HG03139 (cell line): ENCODE results near the gene PTGDR.

Experiments used
- ATAC-seq: cut with Tn5 transposase; IDR thresholded peaks from one replicate; pipeline ENCODE4 v1.9.1; 2021; ENCODE audit not compliant: unreplicated experiment

Gene PTGDR

GRCh38 chr14:52267501-52268278 is at the start of gene PTGDR:
PTGDR (plus strand) TSS chr14:52267698; CDS start chr14:52267815, 117 bp downstream.
- ATAC-seq: no peak

- no peak for ATAC-seq
Measured at GRCh38 chr14:52219488-52220084, 47.9 kb upstream of the PTGDR start.

DNA sequence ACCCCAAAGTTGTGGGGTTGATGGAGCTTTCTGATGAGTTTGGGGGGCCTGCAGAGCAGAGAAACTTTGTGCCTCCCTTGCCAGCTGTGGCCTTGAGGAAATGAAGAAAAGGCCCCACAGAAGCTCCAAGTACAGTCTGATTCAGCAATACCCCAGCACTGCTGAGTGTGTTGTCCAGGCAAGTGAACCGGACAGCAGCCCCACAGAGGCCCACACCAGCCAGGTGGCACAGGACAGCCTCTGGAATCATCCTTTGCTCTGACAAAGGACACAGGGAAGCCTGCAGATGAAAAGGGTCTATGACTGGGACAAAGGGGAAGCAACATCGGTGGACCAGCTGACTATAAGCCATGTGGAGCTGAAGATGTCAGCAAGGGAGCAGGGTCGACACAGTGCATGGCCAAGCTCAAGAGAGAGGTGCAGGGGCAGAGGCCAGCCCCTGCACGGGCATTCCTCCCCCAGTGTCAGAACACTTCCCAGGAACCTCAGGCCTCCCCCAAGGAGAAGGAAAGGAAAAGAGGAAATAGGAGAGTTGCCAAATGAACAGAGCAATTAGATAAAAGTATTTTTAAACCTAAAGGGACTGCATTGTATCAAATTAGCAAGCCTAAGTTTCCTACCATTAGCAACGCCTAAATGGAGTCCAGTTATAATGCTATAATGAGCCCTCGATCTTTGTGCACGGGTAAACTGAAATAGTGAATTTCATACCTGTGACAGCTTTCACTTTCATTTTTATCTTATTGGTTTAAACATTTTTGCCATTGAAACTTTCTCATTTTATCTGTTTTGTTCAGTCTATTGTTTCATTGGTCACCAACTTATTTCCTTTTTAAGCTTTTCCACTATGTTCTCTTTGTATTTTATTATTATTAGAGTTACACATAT is 46.3 kb upstream of the PTGDR start:
- no peak for ATAC-seq

DNA sequence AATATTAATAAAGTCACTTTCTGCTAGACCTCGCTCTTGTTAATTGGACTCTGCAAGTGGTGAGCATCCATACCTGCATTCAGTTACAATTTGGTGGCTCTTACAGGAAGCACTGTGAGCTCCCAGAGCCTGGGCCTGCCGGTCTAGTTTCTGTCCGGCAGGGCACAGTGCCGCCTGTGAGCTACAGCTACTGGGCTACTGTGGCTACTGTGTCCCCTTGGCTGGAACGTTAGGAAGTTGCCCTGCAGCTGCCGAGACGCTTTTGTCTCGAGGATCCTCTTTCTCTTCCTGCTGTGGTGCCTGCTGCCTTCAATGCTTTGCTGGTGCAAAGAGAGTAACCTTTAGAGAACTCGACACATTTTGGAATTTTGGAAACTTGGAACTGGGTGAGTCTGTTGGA is 44.6 kb upstream of the PTGDR start:
- no peak for ATAC-seq

GRCh38 chr14:52227619-52228222 is 39.8 kb upstream of the PTGDR start:
- no peak for ATAC-seq

DNA sequence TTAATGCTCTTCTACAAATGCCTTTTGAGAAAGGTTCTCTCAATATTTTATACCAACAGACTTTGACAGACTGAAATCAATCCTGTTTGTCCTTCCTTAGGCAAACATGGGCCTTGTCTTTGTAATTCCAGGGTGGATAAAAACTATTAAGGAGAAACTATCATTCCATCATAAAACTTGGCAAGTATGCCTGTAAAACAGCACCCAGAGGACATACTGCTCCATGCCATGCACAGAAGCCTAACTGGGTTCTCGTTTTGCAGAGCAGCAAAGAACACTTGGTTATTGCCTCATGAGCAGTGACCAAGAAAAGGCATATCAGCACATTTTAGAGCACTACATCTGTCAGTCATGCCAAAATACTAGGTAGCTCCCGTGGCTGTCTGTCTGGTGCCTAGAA is 33.8 kb upstream of the PTGDR start:
- ATAC-seq: no peak

DNA sequence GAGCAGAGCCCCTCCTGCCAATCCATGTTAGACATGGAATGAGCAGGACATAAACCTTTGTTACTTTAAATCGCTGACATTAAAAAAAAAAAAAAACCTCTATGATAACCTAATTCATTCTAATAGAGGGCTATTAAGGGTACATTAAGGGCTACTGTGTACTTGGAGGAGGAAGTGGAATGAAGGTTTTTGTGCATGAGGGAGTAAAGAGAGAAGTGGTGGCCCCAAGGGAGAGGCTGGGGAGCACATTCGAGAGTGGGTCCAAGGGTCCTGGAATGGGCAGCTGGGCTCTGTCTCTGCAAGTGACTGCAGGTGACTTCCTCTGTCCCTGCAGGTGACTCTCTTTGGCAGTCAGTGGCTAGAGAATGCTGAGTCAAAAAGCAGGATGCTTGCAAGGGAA is 32.1 kb upstream of the PTGDR start:
- ATAC-seq: no peak

DNA sequence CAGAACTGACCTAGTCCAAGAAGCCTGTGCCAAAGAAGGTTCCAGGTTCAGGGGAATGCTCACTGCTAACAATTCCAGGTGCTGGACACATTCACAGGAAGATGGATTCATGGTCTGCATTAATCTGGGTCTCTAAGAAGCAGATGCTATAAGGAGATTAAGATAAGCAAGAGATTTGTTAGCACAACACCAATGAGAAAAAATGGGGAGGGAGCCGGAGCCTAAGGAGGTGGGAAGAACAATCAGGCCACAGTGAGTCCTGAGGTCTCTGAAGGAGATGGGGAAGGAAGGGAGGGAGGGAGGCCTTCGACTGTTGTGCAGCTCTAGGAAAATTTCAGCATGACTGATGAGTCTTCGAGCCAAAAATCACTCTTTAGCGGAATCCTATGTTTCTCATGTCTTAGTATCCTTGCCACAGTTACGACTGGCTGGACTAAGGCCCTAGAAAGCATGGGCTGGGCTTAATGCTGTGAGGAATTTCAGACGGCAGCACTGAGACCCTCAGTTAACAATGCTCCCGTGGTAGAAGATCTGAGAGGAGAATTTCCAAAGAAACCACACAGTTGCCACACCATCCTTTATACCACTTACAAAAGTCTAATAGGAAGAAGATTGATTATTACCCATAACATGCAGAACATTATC is 31.5 kb upstream of the PTGDR start:
- ATAC-seq: no peak

DNA sequence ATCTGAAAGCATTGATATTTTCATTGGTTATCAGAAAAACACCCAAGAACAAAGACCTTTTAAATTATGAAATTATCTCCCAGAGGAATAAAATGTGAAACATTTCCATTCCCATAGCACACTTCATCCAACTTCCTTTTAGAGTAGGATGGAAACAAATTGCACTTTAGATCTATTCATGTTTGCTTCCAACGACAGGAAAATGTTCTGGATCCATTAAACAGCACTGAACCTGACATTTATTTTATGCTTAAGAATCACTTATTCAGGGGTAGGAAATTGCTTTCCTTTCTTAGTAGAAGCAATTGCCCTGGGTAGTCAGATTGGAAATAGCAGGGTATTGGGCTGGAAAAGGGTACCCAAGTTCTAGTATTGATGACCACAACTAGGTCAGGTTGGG is 28.8 kb upstream of the PTGDR start:
- no peak for ATAC-seq

GRCh38 chr14:52240623-52241022 is 26.9 kb upstream of the PTGDR start:
- no peak for ATAC-seq

GRCh38 chr14:52241087-52241793 is 26.3 kb upstream of the PTGDR start:
- ATAC-seq: no peak

GRCh38 chr14:52244328-52244727 is 23.2 kb upstream of the PTGDR start:
- no peak for ATAC-seq

DNA sequence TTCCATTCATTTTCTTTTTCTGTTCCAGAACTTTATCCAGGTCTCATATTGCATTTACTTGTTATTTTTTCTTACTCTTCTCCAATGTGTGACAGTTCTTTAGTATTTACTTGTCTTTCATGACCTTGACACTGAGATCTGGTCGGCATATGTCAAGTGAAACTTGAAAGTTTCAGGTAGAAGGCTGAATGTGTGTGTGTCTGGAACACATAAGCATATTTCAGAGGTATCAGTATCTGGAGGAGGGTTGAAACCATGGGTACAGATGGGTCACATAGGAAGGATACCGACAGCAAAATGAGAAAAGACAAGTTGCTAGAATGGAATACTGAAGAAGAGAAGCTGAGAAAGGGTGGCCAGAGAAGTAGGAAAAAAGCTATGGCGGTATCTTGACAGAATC is 22.5 kb upstream of the PTGDR start:
- ATAC-seq: no peak

DNA sequence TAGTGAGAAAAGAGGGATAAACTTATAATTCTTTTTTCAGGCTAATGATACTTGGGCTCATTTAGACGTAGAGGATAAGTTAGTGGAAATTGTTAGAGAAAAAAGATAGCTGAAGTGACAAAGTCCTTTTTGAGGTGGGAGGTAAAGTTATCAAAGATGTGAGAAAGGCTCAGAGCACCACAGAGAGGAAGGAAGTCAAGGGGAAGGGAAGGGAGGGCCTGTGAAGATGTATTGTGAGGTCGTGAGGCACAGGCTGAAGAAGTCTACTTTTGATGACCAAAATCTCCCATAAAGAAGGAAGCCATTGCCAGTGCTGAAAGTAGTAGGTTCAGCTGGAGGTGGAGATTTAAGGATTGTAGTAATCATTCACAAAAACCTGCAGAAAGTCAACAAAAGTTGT is 19.4 kb upstream of the PTGDR start:
- no peak for ATAC-seq

GRCh38 chr14:52251724-52252123 is 15.8 kb upstream of the PTGDR start:
- ATAC-seq: no peak

GRCh38 chr14:52253503-52253902 is 14.0 kb upstream of the PTGDR start:
- no peak for ATAC-seq

DNA sequence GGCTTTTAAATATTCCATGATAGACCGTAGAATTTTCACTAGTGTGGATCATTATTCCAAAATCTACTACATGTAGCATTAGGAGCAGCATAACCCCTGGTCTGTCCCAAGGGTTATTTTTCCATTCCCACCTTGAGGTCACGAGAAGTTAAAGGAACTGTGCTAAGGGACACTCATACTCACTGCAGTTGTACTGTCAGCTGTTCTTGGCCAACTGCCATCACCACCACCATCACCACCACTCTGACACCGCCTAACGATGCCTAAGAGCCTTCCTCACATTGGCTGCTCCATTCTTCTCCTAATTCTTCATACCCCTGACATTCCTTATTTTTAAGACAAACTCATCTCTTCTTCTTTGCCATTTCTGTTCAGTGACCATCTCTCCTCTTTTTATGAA is 13.4 kb upstream of the PTGDR start:
- no peak for ATAC-seq

GRCh38 chr14:52258783-52259182 is 8.7 kb upstream of the PTGDR start:
- no peak for ATAC-seq

GRCh38 chr14:52259434-52259833 is 8.1 kb upstream of the PTGDR start:
- ATAC-seq: no peak

- no peak for ATAC-seq
Measured at GRCh38 chr14:52262600-52262999, 4.9 kb upstream of the PTGDR start.
